ENCODE results near the gene CAMP. TPM values are rescaled to one million over a fixed set of nuclear protein-coding genes. Genes with fewer than 3 reads are reported as not detected.
"Not testable (repeated sequence)": the region's sequence is repeated elsewhere in the genome, so short reads cannot be mapped to it uniquely, and the experiment has no call there.

The CAMP gene
- total RNA-seq, 1 donor from 2014 or later, result not detected

DNA sequence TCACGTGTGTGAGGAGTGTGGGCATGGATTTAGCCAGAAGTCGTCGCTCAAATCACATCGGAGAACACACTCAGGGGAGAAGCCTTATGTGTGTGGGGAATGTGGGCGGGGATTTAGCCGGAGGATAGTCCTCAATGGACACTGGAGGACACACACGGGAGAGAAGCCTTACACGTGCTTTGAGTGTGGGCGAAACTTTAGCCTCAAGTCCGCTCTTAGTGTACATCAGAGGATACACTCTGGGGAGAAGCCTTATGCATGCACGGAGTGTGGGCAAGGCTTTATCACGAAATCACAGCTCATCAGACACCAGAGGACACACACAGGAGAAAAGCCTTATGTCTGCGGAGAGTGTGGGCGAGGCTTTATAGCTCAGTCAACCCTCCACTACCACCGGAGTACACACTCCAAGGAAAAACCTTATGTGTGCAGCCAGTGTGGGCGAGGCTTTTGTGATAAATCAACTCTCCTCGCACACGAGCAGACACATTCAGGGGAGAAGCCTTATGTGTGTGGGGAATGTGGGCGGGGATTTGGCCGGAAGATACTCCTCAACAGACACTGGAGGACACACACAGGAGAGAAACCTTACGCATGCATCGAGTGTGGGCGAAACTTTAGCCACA is 45.8 kb downstream of the CAMP start:
- Mint-ChIP-seq H3K27ac (ENCODE audit: unreplicated experiment) (no peak overlapping the region), H3K4me1 (ENCODE audit: low read depth) (no peaks in the 10 kb centered on the region), H3K36me3 (ENCODE audit: low read depth) (peaks cover 11% of the 10 kb centered on the region), H3K4me3 (ENCODE audit: unreplicated experiment) (no peak overlapping the region), H3K9me3 (ENCODE audit: low read depth) (no peaks in the 10 kb centered on the region), H3K27me3 (ENCODE audit: low read depth) (peaks cover 2% of the 10 kb centered on the region)
- no peak for DNase-seq (ENCODE audit: low spot score)
- TF ChIP-seq, protein P1, sequence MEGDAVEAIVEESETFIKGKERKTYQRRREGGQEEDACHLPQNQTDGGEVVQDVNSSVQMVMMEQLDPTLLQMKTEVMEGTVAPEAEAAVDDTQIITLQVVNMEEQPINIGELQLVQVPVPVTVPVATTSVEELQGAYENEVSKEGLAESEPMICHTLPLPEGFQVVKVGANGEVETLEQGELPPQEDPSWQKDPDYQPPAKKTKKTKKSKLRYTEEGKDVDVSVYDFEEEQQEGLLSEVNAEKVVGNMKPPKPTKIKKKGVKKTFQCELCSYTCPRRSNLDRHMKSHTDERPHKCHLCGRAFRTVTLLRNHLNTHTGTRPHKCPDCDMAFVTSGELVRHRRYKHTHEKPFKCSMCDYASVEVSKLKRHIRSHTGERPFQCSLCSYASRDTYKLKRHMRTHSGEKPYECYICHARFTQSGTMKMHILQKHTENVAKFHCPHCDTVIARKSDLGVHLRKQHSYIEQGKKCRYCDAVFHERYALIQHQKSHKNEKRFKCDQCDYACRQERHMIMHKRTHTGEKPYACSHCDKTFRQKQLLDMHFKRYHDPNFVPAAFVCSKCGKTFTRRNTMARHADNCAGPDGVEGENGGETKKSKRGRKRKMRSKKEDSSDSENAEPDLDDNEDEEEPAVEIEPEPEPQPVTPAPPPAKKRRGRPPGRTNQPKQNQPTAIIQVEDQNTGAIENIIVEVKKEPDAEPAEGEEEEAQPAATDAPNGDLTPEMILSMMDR (IDR thresholded peaks at IDR 0.05), result no peak

GRCh38 chr3:48269592-48269991 is 46.3 kb downstream of the CAMP start:
- Mint-ChIP-seq H3K4me3 (ENCODE audit: unreplicated experiment) (no peak overlapping the region), H3K27ac (ENCODE audit: unreplicated experiment) (no peak overlapping the region), H3K36me3 (ENCODE audit: low read depth) (peaks cover 9% of the 10 kb centered on the region), H3K4me1 (ENCODE audit: low read depth) (no peaks in the 10 kb centered on the region), H3K9me3 (ENCODE audit: low read depth) (no peaks in the 10 kb centered on the region), H3K27me3 (ENCODE audit: low read depth) (peaks cover 2% of the 10 kb centered on the region)
- TF ChIP-seq, protein P1 (IDR thresholded peaks at IDR 0.05), result no peak
- DNase-seq (ENCODE audit: low spot score), result no peak

- DNase-seq (ENCODE audit: low spot score), result no peak
- TF ChIP-seq, protein P1 (IDR thresholded peaks at IDR 0.05), result no peak
- Mint-ChIP-seq H3K27me3 (ENCODE audit: low read depth) (peaks cover 2% of the 10 kb centered on the region), H3K27ac (ENCODE audit: unreplicated experiment) (no peak overlapping the region), H3K4me1 (ENCODE audit: low read depth) (no peaks in the 10 kb centered on the region), H3K9me3 (ENCODE audit: low read depth) (no peaks in the 10 kb centered on the region), H3K4me3 (ENCODE audit: unreplicated experiment) (no peak overlapping the region), H3K36me3 (ENCODE audit: low read depth) (peaks cover 9% of the 10 kb centered on the region)
Observed at GRCh38 chr3:48270306-48270705, 47.0 kb downstream of the CAMP start.

- H3K36me3 Mint-ChIP-seq (ENCODE audit: low read depth); H3K9me3 Mint-ChIP-seq (ENCODE audit: low read depth); H3K27ac Mint-ChIP-seq (ENCODE audit: unreplicated experiment); H3K4me3 Mint-ChIP-seq (ENCODE audit: unreplicated experiment); H3K4me1 Mint-ChIP-seq (ENCODE audit: low read depth); H3K27me3 Mint-ChIP-seq (ENCODE audit: low read depth); DNase-seq (ENCODE audit: low spot score): not testable (repeated sequence)
Observed at GRCh38 chr3:48271223-48271622, 47.9 kb downstream of the CAMP start.

GRCh38 chr3:48271763-48272498 is 48.6 kb downstream of the CAMP start:
- TF ChIP-seq, protein P1 (IDR thresholded peaks at IDR 0.05), result no peak
- H3K4me3 Mint-ChIP-seq (ENCODE audit: unreplicated experiment), result no peak overlapping the region
- no peak for DNase-seq (ENCODE audit: low spot score)
- peaks cover 9% of the 10 kb centered on the region for H3K36me3 Mint-ChIP-seq (ENCODE audit: low read depth)
- H3K27ac Mint-ChIP-seq (ENCODE audit: unreplicated experiment), result no peak overlapping the region
- peaks cover 2% of the 10 kb centered on the region for H3K27me3 Mint-ChIP-seq (ENCODE audit: low read depth)
- H3K9me3 Mint-ChIP-seq (ENCODE audit: low read depth), result no peaks in the 10 kb centered on the region
- no peaks in the 10 kb centered on the region for H3K4me1 Mint-ChIP-seq (ENCODE audit: low read depth)

Measured in chondrocyte (in vitro differentiated cells).